Body of pancreas (tissue), 4 donors: ENCODE data around the gene PYROXD2. TPM values are rescaled to one million over a fixed set of nuclear protein-coding genes. Genes with fewer than 3 reads are reported as not detected.

ENCODE experiments used
- ATAC-seq: fragments of 150-250 bp; one replicate; pipeline ENCODE4 v1.9.1; 2016
- DNase-seq, 4 donors: peaks; one replicate each; pipeline ENCODE4 v3.0.0-alpha.2; 2019
- H3K27ac ChIP-seq, 4 donors: fragments of 200-600 bp; sonication (generic); 1 replicate in 3 of 4; 2 replicates in 1 of 4; pipeline versions ENCODE4 v1.5.1 to v1.6.1; 2016 to 2019; ENCODE audit warnings: mild to moderate bottlenecking in 1 of 4, mixed read lengths in 1 of 4, moderate library complexity in 1 of 4
- H3K27me3 ChIP-seq, 2 donors: fragments of 200-600 bp; sonication (generic); one replicate each; pipeline ENCODE4 v1.6.0; 2016; ENCODE audit warnings: mild to moderate bottlenecking in 1 of 2
- H3K36me3 ChIP-seq, 2 donors: fragments of 200-600 bp; sonication (generic); replicated peaks in 1 of 2; 2 replicates each; pipeline ENCODE4 v1.5.1; 2016; ENCODE audit warnings: low read depth in 2 of 2; ENCODE audit not compliant: insufficient read depth in 1 of 2
- H3K4me1 ChIP-seq: fragments of 200-600 bp; sonication (generic); one replicate; pipeline ENCODE4 v1.6.0; 2016
- H3K4me3 ChIP-seq, 2 donors: fragments of 200-600 bp; sonication (generic); 1 replicate in 1 of 2; 2 replicates in 1 of 2; pipeline ENCODE4 v1.5.1; 2016 to 2019
- H3K9me3 ChIP-seq, 3 donors: fragments of 200-600 bp; sonication (generic); 1 replicate in 2 of 3; 2 replicates in 1 of 3; pipeline ENCODE4 v1.5.1; 2016
- CTCF ChIP-seq, 7 experiments: fragments of 450-650 bp in 4 of 7; fragments of 200-600 bp in 3 of 7; sonication (generic) in 3 of 7; IDR thresholded peaks; one replicate each; pipeline ENCODE4 v1.5.1; 2016 to 2019; ENCODE audit warnings: antibody characterized with exemption in 7 of 7
- POLR2A ChIP-seq, 3 donors: fragments of 450-650 bp; IDR thresholded peaks; one replicate each; pipeline ENCODE4 v1.6.1; 2016; ENCODE audit warnings: antibody characterized with exemption in 3 of 3, mild to moderate bottlenecking in 2 of 3
- WGBS, 2 donors: methylation state at CpG; one replicate each; pipeline ENCODE4 v1.1.5; 2017; 5-methylcytosine and 5-hydroxymethylcytosine counted together
- intact Hi-C: fragments of 100-400 bp; cut with DNase I; formaldehyde crosslinking; loops from one replicate; pipeline ENCODE4 v1.15.1; 2023
- total RNA-seq, 2 donors: library from RNA; depleted of rRNA; stranded (reverse); fragments of >200 nt; gene quantifications; one replicate each; pipeline ENCODE4 v1.1.0, GENCODE V29; 2016

The PYROXD2 gene
- total RNA-seq, 2 donors from 2014 or later: 4.9 to 8.6 TPM

GRCh38 chr10:98407017-98407743 lies 7.8 kb downstream of the PYROXD2 start:
- intact Hi-C loops: no loop called here
- peaks cover 14% of the 10 kb centered on the region for H3K4me1 ChIP-seq
- DNase-seq (peak; percentile 28 to 44 (median 36)), ATAC-seq (peak; percentile 63)
- WGBS, 2 donors: 62 to 78% methylated on average over 21 to 23 of the region's 23 CpGs
- H3K36me3 ChIP-seq: no peaks in the 10 kb centered on the region
- H3K4me3 ChIP-seq: no peak overlapping the region
- H3K9me3 ChIP-seq: no peaks in the 10 kb centered on the region
- peak overlapping the region in 2 of 4 donors; percentile 28 to 40 for H3K27ac ChIP-seq
- H3K27me3 ChIP-seq: no peaks in the 10 kb centered on the region
- no peak for TF ChIP-seq CTCF (IDR thresholded peaks at IDR 0.05)
- no peak for TF ChIP-seq POLR2A (IDR thresholded peaks at IDR 0.05)

DNA sequence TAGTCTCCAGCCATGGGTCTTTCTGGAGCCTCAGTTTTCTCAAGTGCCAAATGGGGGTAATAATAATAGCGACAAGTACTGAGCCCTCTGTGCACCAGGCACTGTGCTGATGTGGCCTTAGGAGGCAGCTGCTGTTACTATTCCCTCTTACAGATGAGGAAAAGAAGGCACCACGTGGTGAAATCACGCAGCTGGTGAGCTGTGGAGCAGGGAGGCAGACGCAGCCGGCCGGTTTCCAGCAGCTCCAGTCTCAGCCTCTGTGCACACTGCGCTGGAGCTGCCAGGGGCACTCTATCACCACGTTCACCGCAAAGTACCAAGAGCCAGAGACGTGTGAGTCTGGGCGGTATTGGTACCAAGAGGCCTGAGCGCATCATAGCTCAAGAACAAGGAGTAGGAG lies 9.6 kb downstream of the PYROXD2 start:
- Histone ChIP-seq H3K9me3 (no peaks in the 10 kb centered on the region), H3K27ac (no peak overlapping the region), H3K4me3 (no peak overlapping the region), H3K36me3 (no peaks in the 10 kb centered on the region), H3K27me3 (no peaks in the 10 kb centered on the region), H3K4me1 (peaks cover 17% of the 10 kb centered on the region)
- TF ChIP-seq POLR2A (IDR thresholded peaks at IDR 0.05) (no peak), CTCF (IDR thresholded peaks at IDR 0.05) (no peak)
- intact Hi-C loops: no loop called here
- DNase-seq (no peak), ATAC-seq (no peak)
- WGBS, 2 donors: 90 to 94% methylated on average over 11 to 12 of the region's 12 CpGs

DNA sequence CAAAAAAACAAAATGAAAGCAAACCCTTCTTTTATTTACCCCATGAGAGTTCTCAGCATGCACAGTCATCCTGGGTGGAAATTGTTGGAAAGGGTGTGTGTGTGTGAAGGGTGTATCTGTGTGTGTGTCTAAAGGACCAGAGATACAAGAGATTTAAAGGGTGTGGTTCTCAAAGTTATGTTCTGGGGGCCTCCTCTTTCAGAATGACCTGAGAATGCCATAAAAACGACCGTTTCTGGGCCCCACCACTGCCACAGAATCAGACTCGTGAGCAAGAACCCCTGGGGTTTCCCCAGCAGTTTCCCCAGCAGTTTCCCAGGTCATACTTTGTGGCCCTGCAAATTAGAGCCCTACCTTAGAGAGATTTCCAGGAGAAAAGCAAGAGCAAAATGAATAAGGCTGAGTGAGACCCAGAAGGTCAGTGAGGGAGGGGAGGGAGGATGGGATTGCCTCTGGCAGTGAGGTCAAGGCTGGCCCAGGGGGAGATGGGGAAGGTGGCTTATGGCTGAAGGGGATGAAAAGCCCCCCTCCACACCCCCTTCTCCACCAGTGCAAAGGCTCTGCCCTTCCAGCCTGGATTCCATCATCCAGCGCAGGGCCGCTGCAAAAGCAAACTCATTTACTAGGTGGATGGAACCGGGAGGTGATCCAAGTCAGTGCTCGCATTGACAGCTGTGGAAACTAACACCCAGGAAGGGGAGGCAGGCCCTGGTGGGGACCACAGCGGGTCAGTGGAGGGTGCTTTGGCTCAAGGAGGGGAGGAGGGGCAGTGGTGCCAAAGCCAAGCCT lies 10.2 kb downstream of the PYROXD2 start:
- Histone ChIP-seq H3K27me3 (no peaks in the 10 kb centered on the region), H3K9me3 (no peaks in the 10 kb centered on the region), H3K36me3 (no peaks in the 10 kb centered on the region), H3K4me1 (peaks cover 17% of the 10 kb centered on the region), H3K4me3 (no peak overlapping the region), H3K27ac (no peak overlapping the region)
- DNase-seq (no peak), ATAC-seq (no peak)
- TF ChIP-seq POLR2A (IDR thresholded peaks at IDR 0.05) (no peak), CTCF (IDR thresholded peaks at IDR 0.05) (no peak)
- 74 to 78% methylated on average over 8 of the region's 8 CpGs for WGBS, 2 donors
- intact Hi-C loops: no loop called here

GRCh38 chr10:98403812-98404504 lies 11.0 kb downstream of the PYROXD2 start:
- intact Hi-C loops: no loop called here
- H3K27ac ChIP-seq: no peak overlapping the region
- no peak for ATAC-seq
- peaks cover 17% of the 10 kb centered on the region for H3K4me1 ChIP-seq
- TF ChIP-seq POLR2A (IDR thresholded peaks at IDR 0.05) (no peak), CTCF (IDR thresholded peaks at IDR 0.05) (no peak)
- no peaks in the 10 kb centered on the region for H3K9me3 ChIP-seq
- 74% methylated on average over 7 of the region's 7 CpGs for WGBS, 2 donors
- no peak for DNase-seq
- H3K27me3 ChIP-seq: no peaks in the 10 kb centered on the region
- H3K4me3 ChIP-seq: no peak overlapping the region
- no peaks in the 10 kb centered on the region for H3K36me3 ChIP-seq
